Mucosa of rectum (tissue), 2 donors: ENCODE measurements around the gene BIRC6.
"Not testable (repeated sequence)": the region's sequence is repeated elsewhere in the genome, so short reads cannot be mapped to it uniquely, and the experiment has no call there.

Experiments
- H3K27ac ChIP-seq, 2 donors: one replicate each; pipeline ENCODE4 v1.7.0; 2013; ENCODE audit warnings: inconsistent platforms in 2 of 2, low read depth in 2 of 2, low read length in 2 of 2
- H3K27me3 ChIP-seq, 2 donors: one replicate each; pipeline ENCODE4 v1.7.0; 2013; ENCODE audit warnings: low read length in 2 of 2; ENCODE audit not compliant: control insufficient read depth in 2 of 2, insufficient read depth in 2 of 2
- H3K36me3 ChIP-seq, 2 donors: one replicate each; pipeline ENCODE4 v1.7.0; 2013; ENCODE audit warnings: low read length in 2 of 2; ENCODE audit not compliant: control insufficient read depth in 2 of 2, insufficient read depth in 2 of 2
- H3K4me1 ChIP-seq, 2 donors: one replicate each; pipeline ENCODE4 v1.7.0; 2013; ENCODE audit warnings: low read length in 2 of 2, mild to moderate bottlenecking in 1 of 2; ENCODE audit not compliant: control insufficient read depth in 2 of 2, insufficient read depth in 2 of 2
- H3K4me3 ChIP-seq, 2 donors: one replicate each; pipeline ENCODE4 v1.7.0; 2013; ENCODE audit warnings: low read length in 2 of 2
- H3K9ac ChIP-seq, 2 donors: one replicate each; pipeline ENCODE4 v1.7.0; 2013; ENCODE audit warnings: low read length in 2 of 2, low read depth in 1 of 2, mild to moderate bottlenecking in 1 of 2
- H3K9me3 ChIP-seq, 2 donors: one replicate each; pipeline ENCODE4 v1.7.0; 2013; ENCODE audit warnings: low read length in 2 of 2; ENCODE audit not compliant: control insufficient read depth in 2 of 2
- donor health status: healthy.
- donor health status: Normal muscosa, but diverticular disease.

BIRC6 gene

DNA sequence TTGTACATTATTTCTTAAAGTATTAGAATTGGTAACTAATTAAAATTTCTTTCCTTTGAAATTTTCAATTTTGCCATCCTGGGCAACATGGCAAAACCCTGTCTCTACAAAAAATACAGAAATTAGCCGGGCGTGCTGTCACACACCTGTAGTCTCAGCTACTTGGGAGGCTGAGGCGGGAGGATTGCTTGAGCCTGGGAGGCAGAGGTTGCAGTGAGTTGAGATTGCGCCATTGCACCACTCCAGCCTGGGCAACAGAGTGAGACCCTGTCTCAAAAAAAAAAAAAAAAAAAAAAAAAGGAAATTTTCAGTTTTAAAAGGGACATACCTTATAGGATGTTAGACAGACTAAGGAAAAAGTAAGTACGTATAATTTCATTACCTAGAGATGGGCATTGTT, 14.1 kb downstream of the BIRC6 start:
- H3K4me1 ChIP-seq, result not testable (repeated sequence)

DNA sequence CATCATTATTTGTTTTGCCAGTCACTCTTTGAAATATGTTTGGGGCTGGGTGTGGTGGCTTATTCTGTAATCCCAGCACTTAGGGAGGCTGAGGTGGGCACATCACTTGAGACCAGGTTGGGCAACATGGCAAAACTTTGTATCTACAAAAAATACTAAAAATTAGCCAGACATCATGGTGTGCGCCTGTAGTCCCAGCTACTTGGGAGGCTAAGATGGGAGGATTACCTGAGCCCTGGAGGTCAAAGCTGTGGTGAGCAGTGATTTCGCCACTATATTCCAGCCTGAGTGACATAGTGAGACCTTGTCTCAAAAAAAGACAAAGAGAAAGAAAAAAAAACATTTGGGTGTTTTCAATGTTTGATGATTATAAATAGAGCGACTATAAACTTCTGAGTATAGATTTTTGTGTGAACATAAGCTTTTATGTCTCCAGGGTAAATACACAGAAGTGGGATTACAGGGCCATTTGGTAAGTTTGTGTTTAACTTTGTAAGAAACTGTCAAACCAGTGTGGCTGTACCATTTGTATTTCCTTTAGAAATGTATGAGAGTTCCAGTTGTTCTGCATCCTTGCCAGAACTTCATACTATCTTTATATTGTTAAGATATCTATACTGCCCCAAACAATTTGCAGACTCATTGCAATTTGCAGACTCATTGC, 15.8 kb downstream of the BIRC6 start:
- H3K9me3 ChIP-seq, result no peaks in the 10 kb centered on the region
- H3K27ac ChIP-seq, result no peak overlapping the region
- no peaks in the 10 kb centered on the region for H3K36me3 ChIP-seq
- H3K9ac ChIP-seq, result no peak overlapping the region
- H3K4me1 ChIP-seq, result peaks cover 0 to 7% of the 10 kb centered on the region in 2 donors
- H3K4me3 ChIP-seq, result no peak overlapping the region
- no peaks in the 10 kb centered on the region for H3K27me3 ChIP-seq

More for the DNA sequence above, 14.1 kb downstream of the BIRC6 start:
- not testable (repeated sequence) for H3K27me3 ChIP-seq, H3K4me3 ChIP-seq, H3K9me3 ChIP-seq, H3K9ac ChIP-seq, H3K36me3 ChIP-seq, H3K27ac ChIP-seq

GRCh38 chr2:32375228-32375892, 18.5 kb downstream of the BIRC6 start:
- H3K27ac ChIP-seq, result no peak overlapping the region
- peaks cover 0 to 7% of the 10 kb centered on the region in 2 donors for H3K4me1 ChIP-seq
- no peaks in the 10 kb centered on the region for H3K27me3 ChIP-seq
- H3K4me3 ChIP-seq, result no peak overlapping the region
- H3K9me3 ChIP-seq, result no peaks in the 10 kb centered on the region
- H3K9ac ChIP-seq, result no peak overlapping the region
- H3K36me3 ChIP-seq, result peaks cover 0 to 2% of the 10 kb centered on the region in 2 donors

GRCh38 chr2:32376756-32377155, 19.9 kb downstream of the BIRC6 start:
- Histone ChIP-seq H3K4me3 (no peak overlapping the region), H3K36me3 (peaks cover 0 to 2% of the 10 kb centered on the region in 2 donors), H3K27me3 (no peaks in the 10 kb centered on the region), H3K9me3 (no peaks in the 10 kb centered on the region), H3K4me1 (peaks cover 0 to 7% of the 10 kb centered on the region in 2 donors), H3K27ac (no peak overlapping the region), H3K9ac (no peak overlapping the region)

DNA sequence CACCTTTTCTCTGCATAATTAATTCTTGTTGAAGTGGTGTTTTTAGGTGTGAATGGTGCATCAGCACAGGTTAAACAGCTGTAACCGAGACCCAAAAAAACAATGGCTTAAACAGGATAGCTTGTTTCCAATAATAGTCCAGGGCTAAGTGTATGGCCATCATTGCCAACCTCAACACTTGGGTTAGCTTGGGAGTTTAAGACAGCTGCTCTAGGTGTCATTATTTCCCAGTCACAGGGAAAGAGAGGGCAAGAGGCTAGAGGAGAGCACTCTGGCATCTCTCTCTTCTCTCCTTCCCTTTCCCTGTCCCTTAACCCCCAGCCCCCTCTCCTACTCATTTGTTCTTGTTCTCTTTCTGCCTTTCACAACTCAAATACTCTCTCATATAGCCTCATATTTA, 21.1 kb downstream of the BIRC6 start:
- H3K27me3 ChIP-seq, result no peaks in the 10 kb centered on the region
- no peak overlapping the region for H3K27ac ChIP-seq
- no peaks in the 10 kb centered on the region for H3K9me3 ChIP-seq
- H3K4me1 ChIP-seq, result peaks cover 0 to 7% of the 10 kb centered on the region in 2 donors
- peaks cover 6 to 7% of the 10 kb centered on the region in 2 donors for H3K36me3 ChIP-seq
- H3K9ac ChIP-seq, result no peak overlapping the region
- H3K4me3 ChIP-seq, result no peak overlapping the region

- no peak overlapping the region for H3K9ac ChIP-seq
- peaks cover 7% of the 10 kb centered on the region in 2 donors for H3K36me3 ChIP-seq
- no peak overlapping the region for H3K4me3 ChIP-seq
- H3K4me1 ChIP-seq, result no peaks in the 10 kb centered on the region
- no peaks in the 10 kb centered on the region for H3K27me3 ChIP-seq
- H3K9me3 ChIP-seq, result no peaks in the 10 kb centered on the region
- H3K27ac ChIP-seq, result no peak overlapping the region
Observed at GRCh38 chr2:32379352-32379751, 22.5 kb downstream of the BIRC6 start.

- no peak overlapping the region for H3K27ac ChIP-seq
- H3K4me3 ChIP-seq, result no peak overlapping the region
- H3K9ac ChIP-seq, result no peak overlapping the region
- H3K9me3 ChIP-seq, result no peaks in the 10 kb centered on the region
- H3K36me3 ChIP-seq, result peaks cover 26 to 27% of the 10 kb centered on the region in 2 donors
- no peaks in the 10 kb centered on the region for H3K4me1 ChIP-seq
- no peaks in the 10 kb centered on the region for H3K27me3 ChIP-seq
Observed at GRCh38 chr2:32383858-32384257, 27.0 kb downstream of the BIRC6 start.

DNA sequence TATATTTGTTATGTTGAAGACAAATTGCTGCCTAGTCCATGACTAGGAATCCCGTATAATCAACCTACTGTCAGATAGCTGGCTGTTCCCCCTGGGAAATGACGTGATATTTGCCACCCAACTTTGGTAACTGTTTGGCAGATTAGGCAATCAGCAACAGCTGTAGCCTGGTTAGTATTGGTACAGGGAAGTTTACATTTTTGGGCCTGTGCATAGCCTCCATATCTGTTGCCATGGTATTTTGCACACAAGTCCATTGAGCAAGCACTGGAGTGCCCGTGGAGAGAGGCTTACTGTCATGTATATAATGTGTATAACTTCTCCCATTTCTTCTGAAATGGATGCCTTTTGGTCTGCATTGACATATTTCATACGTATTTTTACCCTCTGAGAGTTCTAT, 27.7 kb downstream of the BIRC6 start:
- Histone ChIP-seq H3K36me3 (peaks cover 26 to 28% of the 10 kb centered on the region in 2 donors), H3K27ac (no peak overlapping the region), H3K27me3 (no peaks in the 10 kb centered on the region), H3K9ac (no peak overlapping the region), H3K9me3 (no peaks in the 10 kb centered on the region), H3K4me1 (no peaks in the 10 kb centered on the region), H3K4me3 (no peak overlapping the region)

GRCh38 chr2:32386739-32387138, 29.9 kb downstream of the BIRC6 start:
- Histone ChIP-seq H3K4me3 (no peak overlapping the region), H3K4me1 (no peaks in the 10 kb centered on the region), H3K27ac (no peak overlapping the region), H3K9ac (no peak overlapping the region), H3K9me3 (no peaks in the 10 kb centered on the region), H3K27me3 (no peaks in the 10 kb centered on the region), H3K36me3 (peaks cover 28 to 34% of the 10 kb centered on the region in 2 donors)

DNA sequence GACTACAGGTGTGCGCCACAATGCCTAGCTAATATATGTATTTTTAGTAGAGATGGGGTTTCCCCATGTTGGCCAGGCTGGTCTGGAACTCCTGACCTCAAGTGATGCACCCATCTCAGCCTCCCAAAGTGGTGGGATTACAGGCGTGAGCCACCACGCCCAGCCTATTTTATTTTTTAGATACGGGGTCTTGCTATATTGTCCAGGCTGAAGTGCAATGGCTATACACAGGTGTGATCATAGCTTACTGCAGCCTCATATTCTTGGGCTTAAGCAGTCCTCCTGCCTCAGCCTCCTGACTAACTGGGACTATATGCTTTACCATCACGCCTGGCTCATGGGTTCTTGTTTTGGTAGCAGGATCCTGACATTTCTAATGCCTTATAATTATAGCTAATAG, 42.4 kb downstream of the BIRC6 start:
- Histone ChIP-seq H3K36me3 (peaks cover 31 to 40% of the 10 kb centered on the region in 2 donors), H3K9ac (no peak overlapping the region), H3K27ac (no peak overlapping the region), H3K27me3 (no peaks in the 10 kb centered on the region), H3K9me3 (no peaks in the 10 kb centered on the region), H3K4me3 (no peak overlapping the region), H3K4me1 (no peaks in the 10 kb centered on the region)
